Measurements from ENCODE around the gene DCAF16. TPM values are rescaled to one million over a fixed set of nuclear protein-coding genes. Genes with fewer than 3 reads are reported as not detected.

DCAF16 gene
- polyA plus RNA-seq, 1 donor: 45.2 TPM

DNA sequence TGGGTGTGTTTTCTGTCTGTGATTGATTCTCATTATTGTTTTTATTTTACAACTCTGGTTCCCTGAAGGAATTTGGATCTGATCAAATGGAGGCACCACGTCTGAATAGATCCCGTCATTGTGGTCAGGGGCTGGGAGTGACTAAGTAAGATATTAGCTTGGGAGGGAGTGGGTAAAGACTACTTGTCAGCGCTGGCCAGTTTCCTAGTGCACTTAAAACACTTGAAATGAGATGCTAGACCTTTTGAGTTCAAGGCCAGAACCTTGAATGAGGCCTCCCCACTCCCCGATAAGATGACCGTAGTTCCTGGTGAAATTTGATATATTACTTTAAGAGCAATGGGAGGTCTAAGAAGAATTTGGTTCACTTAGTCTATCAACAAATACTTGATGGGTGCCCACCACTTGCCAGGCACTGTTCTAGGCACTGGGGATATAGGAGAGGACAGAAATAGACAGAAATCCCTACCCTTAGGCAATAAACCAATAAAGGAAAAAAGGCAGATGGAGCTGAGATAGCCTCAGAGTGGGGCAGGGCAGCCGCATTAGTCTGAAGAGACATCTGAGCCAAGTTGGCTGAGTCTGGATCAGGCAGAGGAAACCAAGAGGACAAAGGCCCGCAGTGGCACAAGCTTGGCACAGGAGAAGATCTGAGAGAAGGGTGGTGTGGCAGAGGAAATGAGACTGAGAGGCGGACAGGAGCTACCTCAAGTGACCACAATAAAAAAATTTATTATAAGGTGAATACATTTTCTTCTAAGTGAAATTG is 41.0 kb downstream of the DCAF16 start:
- Histone ChIP-seq H3K36me3 (ENCODE audit: control insufficient read depth, insufficient read depth, low read length) (no peaks in the 10 kb centered on the region), H3K9me3 (ENCODE audit: control insufficient read depth, low read depth, low read length) (peaks cover 8% of the 10 kb centered on the region), H3K4me1 (ENCODE audit: control insufficient read depth, insufficient read depth, low read length) (no peaks in the 10 kb centered on the region), H3K27me3 (ENCODE audit: control insufficient read depth, insufficient read depth, low read length) (no peaks in the 10 kb centered on the region), H3K27ac (ENCODE audit: low read length) (no peak overlapping the region), H3K4me3 (ENCODE audit: low read length) (no peak overlapping the region)
- no peak for DNase-seq
- 90% methylated on average over 2 of the region's 8 CpGs for WGBS (ENCODE audit: insufficient coverage, low lambda C conversion rate)

- Histone ChIP-seq H3K4me1 (ENCODE audit: control insufficient read depth, insufficient read depth, low read length) (no peaks in the 10 kb centered on the region), H3K27me3 (ENCODE audit: control insufficient read depth, insufficient read depth, low read length) (no peaks in the 10 kb centered on the region), H3K36me3 (ENCODE audit: control insufficient read depth, insufficient read depth, low read length) (no peaks in the 10 kb centered on the region), H3K9me3 (ENCODE audit: control insufficient read depth, low read depth, low read length) (peaks cover 8% of the 10 kb centered on the region), H3K27ac (ENCODE audit: low read length) (no peak overlapping the region), H3K4me3 (ENCODE audit: low read length) (no peak overlapping the region)
- DNase-seq: no peak
- no CpG with 5 or more reads among the region's 33 CpGs for WGBS (ENCODE audit: insufficient coverage, low lambda C conversion rate)
These were observed 43.6 kb downstream of the DCAF16 start for GRCh38 chr4:17766826-17767458.

DNA sequence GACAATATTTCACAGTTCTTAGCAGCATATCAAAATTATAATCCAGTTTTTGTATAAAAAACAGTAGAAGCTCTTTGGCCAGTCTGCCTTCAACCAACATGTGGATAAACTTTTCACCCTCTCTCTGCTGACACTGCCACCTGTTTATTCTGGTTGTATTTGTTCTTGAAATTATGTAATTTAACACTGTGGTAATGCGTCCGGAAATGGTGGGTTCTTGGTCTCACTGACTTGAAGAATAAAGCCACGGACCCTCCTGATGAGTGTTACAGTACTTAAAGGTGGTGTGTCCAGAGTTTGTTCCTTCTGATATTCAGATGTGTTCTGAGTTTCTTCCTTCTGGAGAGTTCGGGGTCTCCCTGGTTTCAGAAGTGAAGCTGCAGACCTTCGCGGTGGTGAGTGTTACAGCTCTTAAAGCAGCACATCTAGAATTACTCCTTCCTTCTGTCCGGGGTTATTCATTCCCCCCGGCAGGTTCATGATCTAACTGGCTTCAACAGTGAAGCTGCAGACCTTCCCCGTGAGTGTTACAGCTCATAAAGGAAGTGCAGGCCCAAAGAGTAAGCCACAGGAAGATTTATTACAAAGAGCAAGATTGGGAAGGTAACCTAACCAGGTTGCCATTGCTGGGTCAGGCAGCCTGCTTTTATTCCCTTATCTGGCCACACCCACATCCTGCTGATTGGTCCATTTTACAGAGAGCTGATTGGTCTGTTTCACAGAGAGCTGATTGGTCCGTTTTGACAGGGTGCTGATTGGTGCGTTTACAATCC is 44.9 kb downstream of the DCAF16 start:
- Histone ChIP-seq H3K27ac (ENCODE audit: low read length) (no peak overlapping the region), H3K36me3 (ENCODE audit: control insufficient read depth, insufficient read depth, low read length) (no peaks in the 10 kb centered on the region), H3K9me3 (ENCODE audit: control insufficient read depth, low read depth, low read length) (peaks cover 8% of the 10 kb centered on the region), H3K27me3 (ENCODE audit: control insufficient read depth, insufficient read depth, low read length) (no peaks in the 10 kb centered on the region), H3K4me3 (ENCODE audit: low read length) (no peak overlapping the region), H3K4me1 (ENCODE audit: control insufficient read depth, insufficient read depth, low read length) (no peaks in the 10 kb centered on the region)
- WGBS (ENCODE audit: insufficient coverage, low lambda C conversion rate): 100% methylated on average over 2 of the region's 11 CpGs
- DNase-seq: no peak

DNA sequence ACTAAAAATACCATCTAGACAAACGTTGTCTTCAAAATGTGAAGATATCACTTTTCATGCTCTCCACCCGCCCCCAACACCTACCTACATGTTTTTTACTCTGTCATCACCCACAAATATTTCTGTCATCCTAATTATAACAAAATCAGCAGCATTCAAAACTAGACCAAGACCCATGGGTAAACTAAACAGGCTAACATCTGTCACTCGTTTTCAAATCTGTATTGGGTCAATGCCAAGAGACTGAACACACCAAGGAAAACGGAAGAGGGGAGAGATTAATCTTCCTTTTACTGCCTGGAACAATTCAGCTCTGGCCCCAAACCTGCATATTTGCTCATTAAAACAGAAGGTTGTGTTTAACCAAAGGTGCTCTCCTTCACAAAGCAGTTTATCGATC is 46.6 kb downstream of the DCAF16 start:
- Histone ChIP-seq H3K4me3 (ENCODE audit: low read length) (no peak overlapping the region), H3K27me3 (ENCODE audit: control insufficient read depth, insufficient read depth, low read length) (no peaks in the 10 kb centered on the region), H3K4me1 (ENCODE audit: control insufficient read depth, insufficient read depth, low read length) (no peaks in the 10 kb centered on the region), H3K27ac (ENCODE audit: low read length) (no peak overlapping the region), H3K9me3 (ENCODE audit: control insufficient read depth, low read depth, low read length) (peaks cover 8% of the 10 kb centered on the region), H3K36me3 (ENCODE audit: control insufficient read depth, insufficient read depth, low read length) (no peaks in the 10 kb centered on the region)
- no peak for DNase-seq
- WGBS (ENCODE audit: insufficient coverage, low lambda C conversion rate): 100% methylated on average over 1 of the region's 5 CpGs

DNA sequence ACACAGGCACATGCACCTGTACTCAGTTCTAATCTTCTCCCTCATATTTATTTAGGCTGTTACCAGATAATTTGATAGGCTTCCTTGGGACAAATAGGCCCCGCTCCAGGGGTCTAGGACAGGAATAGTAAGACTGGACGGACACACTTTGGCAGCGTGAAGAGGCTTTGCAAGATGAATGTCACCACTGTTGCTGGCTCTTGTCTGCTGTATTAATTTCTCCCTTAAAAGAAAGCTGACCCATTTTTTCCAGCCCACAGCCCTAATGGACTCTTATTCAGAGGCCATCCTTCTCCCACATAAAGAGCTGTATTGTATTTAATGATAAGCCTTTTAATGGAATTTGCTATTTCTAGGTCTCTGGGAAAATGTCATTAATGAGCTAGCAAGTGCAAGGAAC is 47.1 kb downstream of the DCAF16 start:
- Histone ChIP-seq H3K4me3 (ENCODE audit: low read length) (no peak overlapping the region), H3K4me1 (ENCODE audit: control insufficient read depth, insufficient read depth, low read length) (no peaks in the 10 kb centered on the region), H3K36me3 (ENCODE audit: control insufficient read depth, insufficient read depth, low read length) (no peaks in the 10 kb centered on the region), H3K9me3 (ENCODE audit: control insufficient read depth, low read depth, low read length) (peaks cover 8% of the 10 kb centered on the region), H3K27ac (ENCODE audit: low read length) (no peak overlapping the region), H3K27me3 (ENCODE audit: control insufficient read depth, insufficient read depth, low read length) (no peaks in the 10 kb centered on the region)
- no CpG with 5 or more reads among the region's 3 CpGs for WGBS (ENCODE audit: insufficient coverage, low lambda C conversion rate)
- no peak for DNase-seq

DNA sequence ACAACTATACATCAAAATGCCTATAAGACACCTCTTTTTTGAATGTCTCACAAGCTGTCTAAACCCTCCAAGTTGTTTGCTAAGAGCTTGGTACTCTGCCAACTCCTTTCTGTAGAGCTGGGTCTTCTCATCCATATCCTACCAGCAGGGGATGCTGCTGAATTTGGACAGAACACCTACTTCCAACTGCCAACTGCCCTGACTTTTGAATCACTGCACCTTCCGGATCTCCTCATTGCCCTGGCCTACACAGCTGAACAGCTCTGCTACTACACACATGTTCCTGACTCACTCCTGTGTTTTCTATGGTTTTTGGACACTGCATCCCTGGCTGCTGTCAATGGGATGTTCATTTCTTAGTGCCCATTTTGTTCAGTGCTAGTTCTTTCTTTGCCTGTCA is 47.8 kb downstream of the DCAF16 start:
- Histone ChIP-seq H3K27me3 (ENCODE audit: control insufficient read depth, insufficient read depth, low read length) (no peaks in the 10 kb centered on the region), H3K27ac (ENCODE audit: low read length) (no peak overlapping the region), H3K36me3 (ENCODE audit: control insufficient read depth, insufficient read depth, low read length) (no peaks in the 10 kb centered on the region), H3K4me1 (ENCODE audit: control insufficient read depth, insufficient read depth, low read length) (no peaks in the 10 kb centered on the region), H3K9me3 (ENCODE audit: control insufficient read depth, low read depth, low read length) (peaks cover 8% of the 10 kb centered on the region), H3K4me3 (ENCODE audit: low read length) (no peak overlapping the region)
- no peak for DNase-seq
- WGBS (ENCODE audit: insufficient coverage, low lambda C conversion rate): no CpG with 5 or more reads among the region's 1 CpG

GRCh38 chr4:17761062-17761461 is 49.5 kb downstream of the DCAF16 start:
- Histone ChIP-seq H3K4me3 (ENCODE audit: low read length) (no peak overlapping the region), H3K27ac (ENCODE audit: low read length) (no peak overlapping the region), H3K4me1 (ENCODE audit: control insufficient read depth, insufficient read depth, low read length) (no peaks in the 10 kb centered on the region), H3K9me3 (ENCODE audit: control insufficient read depth, low read depth, low read length) (no peaks in the 10 kb centered on the region), H3K36me3 (ENCODE audit: control insufficient read depth, insufficient read depth, low read length) (no peaks in the 10 kb centered on the region), H3K27me3 (ENCODE audit: control insufficient read depth, insufficient read depth, low read length) (peaks cover 2% of the 10 kb centered on the region)
- no CpG with 5 or more reads among the region's 1 CpG for WGBS (ENCODE audit: insufficient coverage, low lambda C conversion rate)
- no peak for DNase-seq

GRCh38 chr4:17760626-17761025 is 49.9 kb downstream of the DCAF16 start:
- H3K9me3 ChIP-seq (ENCODE audit: control insufficient read depth, low read depth, low read length): no peaks in the 10 kb centered on the region
- no peak overlapping the region for H3K27ac ChIP-seq (ENCODE audit: low read length)
- H3K4me1 ChIP-seq (ENCODE audit: control insufficient read depth, insufficient read depth, low read length): no peaks in the 10 kb centered on the region
- H3K36me3 ChIP-seq (ENCODE audit: control insufficient read depth, insufficient read depth, low read length): no peaks in the 10 kb centered on the region
- no peak overlapping the region for H3K4me3 ChIP-seq (ENCODE audit: low read length)
- WGBS (ENCODE audit: insufficient coverage, low lambda C conversion rate): no CpG with 5 or more reads among the region's 6 CpGs
- DNase-seq: no peak
- peaks cover 2% of the 10 kb centered on the region for H3K27me3 ChIP-seq (ENCODE audit: control insufficient read depth, insufficient read depth, low read length)

- no peak overlapping the region for H3K27ac ChIP-seq (ENCODE audit: low read length)
- peaks cover 2% of the 10 kb centered on the region for H3K27me3 ChIP-seq (ENCODE audit: control insufficient read depth, insufficient read depth, low read length)
- DNase-seq: no peak
- H3K36me3 ChIP-seq (ENCODE audit: control insufficient read depth, insufficient read depth, low read length): no peaks in the 10 kb centered on the region
- H3K4me3 ChIP-seq (ENCODE audit: low read length): no peak overlapping the region
- H3K4me1 ChIP-seq (ENCODE audit: control insufficient read depth, insufficient read depth, low read length): no peaks in the 10 kb centered on the region
- H3K9me3 ChIP-seq (ENCODE audit: control insufficient read depth, low read depth, low read length): no peaks in the 10 kb centered on the region
- WGBS (ENCODE audit: insufficient coverage, low lambda C conversion rate): no CpG with 5 or more reads among the region's 5 CpGs
These were observed 52.1 kb downstream of the DCAF16 start for GRCh38 chr4:17758485-17758884.

DNA sequence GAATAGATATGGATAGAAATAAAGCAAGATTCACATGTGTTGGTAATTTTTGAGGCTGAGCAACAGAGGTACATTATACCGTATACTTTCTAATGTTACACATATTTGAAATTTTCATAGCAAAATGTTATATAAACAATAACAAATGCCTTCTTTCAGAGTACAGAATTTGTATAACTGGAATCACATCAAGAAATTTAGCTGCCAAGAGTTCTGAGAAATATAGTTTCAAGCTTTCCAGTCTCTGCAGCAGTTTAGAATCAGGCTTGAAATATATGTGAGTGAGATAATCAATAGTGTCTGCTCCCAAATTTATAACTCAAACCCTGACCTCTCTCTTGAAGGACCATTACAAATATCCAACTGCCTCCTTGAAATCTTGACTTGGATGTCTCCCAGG is 52.9 kb downstream of the DCAF16 start:
- WGBS (ENCODE audit: insufficient coverage, low lambda C conversion rate): 67% methylated on average over 1 of the region's 1 CpG
- no peak for DNase-seq
- H3K9me3 ChIP-seq (ENCODE audit: control insufficient read depth, low read depth, low read length): no peaks in the 10 kb centered on the region
- no peak overlapping the region for H3K27ac ChIP-seq (ENCODE audit: low read length)
- H3K36me3 ChIP-seq (ENCODE audit: control insufficient read depth, insufficient read depth, low read length): no peaks in the 10 kb centered on the region
- no peak overlapping the region for H3K4me3 ChIP-seq (ENCODE audit: low read length)
- no peaks in the 10 kb centered on the region for H3K4me1 ChIP-seq (ENCODE audit: control insufficient read depth, insufficient read depth, low read length)
- peaks cover 2% of the 10 kb centered on the region for H3K27me3 ChIP-seq (ENCODE audit: control insufficient read depth, insufficient read depth, low read length)
